Activated T-cell treated with anti-CD3 and anti-CD28 coated beads for 24 hours (primary cell): Measurements from ENCODE around the gene ERBB4.

Experiments
- DNase-seq: peaks from one replicate; pipeline ENCODE4 v3.0.0-alpha.2; 2020; ENCODE audit warnings: low read depth

Gene ERBB4

GRCh38 chr2:211329421-211329820, 1209.2 kb downstream of the ERBB4 start:
- DNase-seq: no peak

GRCh38 chr2:211328126-211328525, 1210.5 kb downstream of the ERBB4 start:
- DNase-seq: no peak
